ENCODE data around the gene VWF. TPM values are rescaled to one million over a fixed set of nuclear protein-coding genes. Genes with fewer than 3 reads are reported as not detected.

The VWF gene
- total RNA-seq, 1 donor from 2014 or later: not detected

DNA sequence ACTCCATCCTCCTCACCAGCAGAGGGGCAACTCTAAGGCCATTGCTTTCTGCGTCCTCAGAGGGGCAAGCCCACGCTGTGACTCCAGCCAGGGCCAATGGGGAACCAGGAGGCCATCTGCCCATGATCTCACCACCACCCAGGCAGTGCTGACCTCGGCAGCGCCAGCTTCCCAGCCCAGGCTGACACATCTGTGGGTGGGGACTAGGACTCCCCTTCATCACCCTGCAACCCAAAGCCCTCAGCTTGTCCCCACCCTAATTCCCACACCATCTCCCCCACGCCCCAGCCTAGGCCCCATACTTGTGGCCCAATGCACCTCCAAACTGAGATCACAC is 58.6 kb downstream of the VWF start:
- H3K27me3 Mint-ChIP-seq (ENCODE audit: insufficient read depth): peaks cover 4% of the 10 kb centered on the region
- peak overlapping the region; percentile 72 for H3K27ac Mint-ChIP-seq
- intact Hi-C loops (cut with micrococcal nuclease): no loop called here
- H3K36me3 Mint-ChIP-seq (ENCODE audit: low read depth): no peaks in the 10 kb centered on the region
- peaks cover 21% of the 10 kb centered on the region for H3K4me1 Mint-ChIP-seq (ENCODE audit: low read depth)
- H3K4me3 Mint-ChIP-seq: no peak overlapping the region
- DNase-seq (ENCODE audit: low spot score): no peak
- no peaks in the 10 kb centered on the region for H3K9me3 Mint-ChIP-seq

DNA sequence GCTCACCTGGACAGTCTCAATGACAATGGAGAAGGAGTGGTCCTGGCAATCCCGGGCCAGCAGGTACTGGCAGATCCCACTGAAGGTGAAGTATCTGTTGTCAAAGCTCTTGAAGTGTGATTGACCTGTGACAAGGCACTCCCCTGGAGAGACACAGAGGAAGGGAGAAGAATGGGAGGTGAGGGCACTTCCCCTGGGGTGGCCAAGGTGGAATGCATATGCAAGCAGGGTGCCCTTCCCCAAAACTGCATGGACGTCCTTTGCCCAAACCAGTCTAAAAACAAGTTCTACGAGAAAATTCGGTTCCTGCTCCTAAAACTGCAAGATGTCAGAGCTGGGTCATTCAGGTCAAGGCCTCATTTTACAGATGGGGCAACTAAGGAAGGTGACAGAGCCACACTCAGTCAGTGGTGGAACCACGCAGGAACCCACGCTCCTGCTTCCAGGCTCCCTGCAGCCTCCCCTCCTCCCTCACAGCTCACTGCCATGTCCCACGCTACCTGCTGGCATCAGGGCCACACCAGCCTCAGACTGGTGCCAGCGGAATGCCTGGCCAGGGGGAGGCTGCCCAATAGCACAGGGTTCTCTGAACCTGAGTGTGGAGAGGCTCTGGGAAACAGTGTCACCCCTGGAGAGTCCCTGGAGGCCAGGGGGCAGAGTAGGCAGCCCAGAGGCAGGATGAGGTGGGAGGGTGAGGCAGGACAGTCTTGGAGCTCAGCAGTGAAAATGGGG is 59.2 kb downstream of the VWF start:
- Mint-ChIP-seq H3K27me3 (ENCODE audit: insufficient read depth) (peaks cover 2% of the 10 kb centered on the region), H3K4me3 (no peak overlapping the region), H3K27ac (no peak overlapping the region), H3K36me3 (ENCODE audit: low read depth) (no peaks in the 10 kb centered on the region), H3K9me3 (no peaks in the 10 kb centered on the region), H3K4me1 (ENCODE audit: low read depth) (peaks cover 17% of the 10 kb centered on the region)
- no peak for DNase-seq (ENCODE audit: low spot score)
- intact Hi-C loops (cut with micrococcal nuclease): no loop called here

DNA sequence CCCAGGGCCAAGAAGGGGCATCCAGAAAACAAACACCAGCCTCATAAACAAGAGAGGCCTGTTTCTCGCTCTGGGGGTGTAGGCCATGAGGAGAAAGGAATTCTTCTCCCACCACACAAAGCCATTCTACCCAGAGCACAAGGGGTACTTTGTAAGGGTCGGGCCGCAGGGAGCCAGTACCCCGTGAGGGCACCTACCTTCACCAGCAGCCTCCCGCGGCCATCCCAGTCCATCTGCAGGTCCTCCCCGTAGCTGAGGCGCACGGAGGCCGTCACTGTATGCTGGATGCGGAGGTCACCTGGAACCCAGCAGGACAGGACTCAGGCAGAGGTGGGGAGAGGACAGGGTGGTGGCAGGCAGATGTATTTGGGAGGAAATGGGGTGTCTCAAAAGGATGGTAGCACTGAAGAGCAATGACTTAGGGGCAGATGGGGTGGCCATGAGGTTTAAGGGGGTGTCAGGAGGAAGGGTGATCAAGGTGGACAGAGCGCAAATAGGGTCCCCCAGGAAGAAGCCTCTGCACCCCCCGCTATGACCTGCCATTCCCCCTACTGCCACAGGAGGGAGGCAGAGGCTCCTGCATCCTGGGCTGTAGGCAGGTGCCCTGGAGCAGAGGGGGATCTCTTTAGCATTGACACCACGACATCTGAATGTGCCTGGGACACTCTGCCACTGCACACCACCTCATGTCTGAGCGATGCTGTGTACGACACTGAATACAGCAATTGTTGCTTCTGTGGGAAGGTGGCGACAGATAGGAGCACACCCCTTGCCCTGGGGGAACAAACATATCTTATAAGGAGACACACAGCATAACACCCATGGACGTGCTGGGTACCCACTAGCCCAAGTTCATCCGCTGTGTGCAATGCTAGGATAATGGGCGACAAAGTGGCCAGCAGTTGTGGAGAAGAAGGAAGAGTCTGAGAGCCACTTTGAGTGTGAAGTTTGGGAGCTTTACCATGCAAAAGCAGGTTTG is 61.4 kb downstream of the VWF start:
- no peak overlapping the region for H3K4me3 Mint-ChIP-seq
- no peaks in the 10 kb centered on the region for H3K9me3 Mint-ChIP-seq
- intact Hi-C loops (cut with micrococcal nuclease): loop anchor here (1.0 kb wide), 3 partner anchors 132 to 222 kb away; no protein-coding TSS in a partner anchor
- H3K27ac Mint-ChIP-seq: no peak overlapping the region
- DNase-seq (ENCODE audit: low spot score): peak; percentile 17
- peaks cover 4% of the 10 kb centered on the region for H3K4me1 Mint-ChIP-seq (ENCODE audit: low read depth)
- H3K27me3 Mint-ChIP-seq (ENCODE audit: insufficient read depth): peaks cover 2% of the 10 kb centered on the region
- no peaks in the 10 kb centered on the region for H3K36me3 Mint-ChIP-seq (ENCODE audit: low read depth)

DNA sequence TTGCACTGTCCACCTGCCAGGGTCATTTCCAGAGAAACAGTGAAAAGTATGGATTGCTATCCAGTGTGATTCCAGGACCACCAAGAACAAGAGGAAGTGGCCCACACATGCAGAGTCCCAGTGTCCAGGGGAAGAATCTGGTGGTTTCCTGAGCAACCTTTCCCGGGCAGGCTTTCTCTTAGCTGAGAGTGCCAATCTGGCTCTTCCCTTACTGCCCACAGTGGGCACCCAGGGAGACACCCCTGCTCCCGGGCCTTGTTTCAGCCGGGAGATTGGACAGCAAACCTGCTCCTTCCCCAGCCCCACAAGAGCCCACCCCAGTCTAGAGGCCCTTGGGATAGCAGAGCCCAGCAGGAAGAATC is 62.1 kb downstream of the VWF start:
- intact Hi-C loops (cut with micrococcal nuclease): no loop called here
- no peak overlapping the region for H3K4me3 Mint-ChIP-seq
- no peak overlapping the region for H3K27ac Mint-ChIP-seq
- peaks cover 2% of the 10 kb centered on the region for H3K27me3 Mint-ChIP-seq (ENCODE audit: insufficient read depth)
- H3K36me3 Mint-ChIP-seq (ENCODE audit: low read depth): no peaks in the 10 kb centered on the region
- H3K9me3 Mint-ChIP-seq: no peaks in the 10 kb centered on the region
- peaks cover 4% of the 10 kb centered on the region for H3K4me1 Mint-ChIP-seq (ENCODE audit: low read depth)
- DNase-seq (ENCODE audit: low spot score): no peak

DNA sequence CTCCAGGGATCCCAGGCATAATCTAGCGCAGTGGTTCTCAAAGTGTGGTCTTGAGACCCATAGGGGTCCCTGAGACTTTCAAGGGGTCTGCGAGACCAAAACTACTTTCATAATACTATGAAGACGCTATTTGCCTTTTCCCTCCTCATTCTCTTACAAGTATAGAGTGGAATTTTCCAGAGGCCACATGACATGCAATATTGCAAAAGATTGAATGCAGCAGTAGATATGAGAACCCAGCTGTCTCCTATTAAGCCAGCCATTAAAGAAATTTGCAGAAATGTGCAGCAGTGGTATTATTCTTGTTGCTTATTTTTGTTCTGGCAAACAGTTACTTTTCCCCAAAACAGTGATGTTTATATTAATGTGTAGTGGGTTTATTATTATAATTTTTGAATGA is 62.8 kb downstream of the VWF start:
- H3K27me3 Mint-ChIP-seq (ENCODE audit: insufficient read depth): peaks cover 2% of the 10 kb centered on the region
- H3K27ac Mint-ChIP-seq: no peak overlapping the region
- intact Hi-C loops (cut with micrococcal nuclease): no loop called here
- H3K36me3 Mint-ChIP-seq (ENCODE audit: low read depth): no peaks in the 10 kb centered on the region
- no peaks in the 10 kb centered on the region for H3K9me3 Mint-ChIP-seq
- no peak overlapping the region for H3K4me3 Mint-ChIP-seq
- DNase-seq (ENCODE audit: low spot score): no peak
- peaks cover 4% of the 10 kb centered on the region for H3K4me1 Mint-ChIP-seq (ENCODE audit: low read depth)

DNA sequence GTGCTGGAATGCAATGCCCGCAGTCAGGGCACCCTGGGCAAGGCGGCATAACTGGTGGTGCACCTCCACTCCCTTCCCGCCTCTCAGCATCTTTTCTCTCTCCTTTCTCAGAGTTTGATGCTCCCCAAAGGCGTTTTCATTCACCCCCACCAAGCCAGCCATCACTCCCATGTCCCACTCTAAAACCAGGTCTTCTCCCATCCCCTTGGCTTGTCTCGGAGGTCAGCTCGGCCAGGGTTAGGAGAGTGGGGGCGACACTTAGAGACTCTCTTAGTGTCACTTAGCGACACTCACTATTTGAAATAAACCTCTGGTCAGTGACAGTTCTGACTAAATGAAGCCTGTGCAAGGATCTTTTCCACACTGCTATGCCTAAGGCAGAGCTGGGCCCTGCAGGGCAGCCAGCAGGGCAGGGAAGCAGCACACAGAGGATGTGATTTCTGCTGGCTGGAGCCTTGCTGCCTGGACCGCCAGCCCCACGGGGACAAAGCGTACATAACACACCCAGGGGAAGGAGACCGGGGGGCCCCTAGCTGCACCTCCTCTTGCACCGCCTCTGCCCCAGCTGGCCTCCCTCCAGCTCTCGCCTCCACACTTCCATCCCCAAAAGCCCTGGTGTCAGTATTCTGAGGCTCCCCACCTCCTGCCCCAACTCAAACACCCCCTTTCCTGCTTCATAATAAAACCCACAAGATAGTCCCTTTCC is 64.5 kb downstream of the VWF start:
- Mint-ChIP-seq H3K36me3 (ENCODE audit: low read depth) (no peaks in the 10 kb centered on the region), H3K27me3 (ENCODE audit: insufficient read depth) (peaks cover 6% of the 10 kb centered on the region), H3K9me3 (no peaks in the 10 kb centered on the region), H3K27ac (no peak overlapping the region), H3K4me1 (ENCODE audit: low read depth) (no peaks in the 10 kb centered on the region), H3K4me3 (no peak overlapping the region)
- intact Hi-C loops (cut with micrococcal nuclease): no loop called here
- no peak for DNase-seq (ENCODE audit: low spot score)

DNA sequence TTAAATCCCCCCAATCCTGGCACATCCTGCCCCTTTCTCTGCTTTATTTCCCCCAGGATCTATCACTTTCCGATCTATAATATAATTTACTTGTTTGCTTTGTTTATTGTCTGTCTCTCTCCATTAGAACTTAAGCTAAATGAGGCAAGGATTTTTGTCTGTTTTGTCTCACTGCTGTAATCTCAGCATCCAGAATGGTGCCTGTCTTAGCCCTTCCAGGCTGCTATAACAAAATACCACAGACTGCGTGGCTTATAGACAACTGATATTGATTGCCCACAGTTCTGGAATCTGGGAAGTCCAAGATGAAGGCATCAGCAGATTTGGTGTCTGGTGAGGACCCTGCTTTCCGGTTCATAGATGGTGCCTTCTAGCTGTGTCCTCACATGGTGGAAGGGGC is 65.2 kb downstream of the VWF start:
- DNase-seq (ENCODE audit: low spot score): no peak
- no peaks in the 10 kb centered on the region for H3K9me3 Mint-ChIP-seq
- intact Hi-C loops (cut with micrococcal nuclease): no loop called here

DNA sequence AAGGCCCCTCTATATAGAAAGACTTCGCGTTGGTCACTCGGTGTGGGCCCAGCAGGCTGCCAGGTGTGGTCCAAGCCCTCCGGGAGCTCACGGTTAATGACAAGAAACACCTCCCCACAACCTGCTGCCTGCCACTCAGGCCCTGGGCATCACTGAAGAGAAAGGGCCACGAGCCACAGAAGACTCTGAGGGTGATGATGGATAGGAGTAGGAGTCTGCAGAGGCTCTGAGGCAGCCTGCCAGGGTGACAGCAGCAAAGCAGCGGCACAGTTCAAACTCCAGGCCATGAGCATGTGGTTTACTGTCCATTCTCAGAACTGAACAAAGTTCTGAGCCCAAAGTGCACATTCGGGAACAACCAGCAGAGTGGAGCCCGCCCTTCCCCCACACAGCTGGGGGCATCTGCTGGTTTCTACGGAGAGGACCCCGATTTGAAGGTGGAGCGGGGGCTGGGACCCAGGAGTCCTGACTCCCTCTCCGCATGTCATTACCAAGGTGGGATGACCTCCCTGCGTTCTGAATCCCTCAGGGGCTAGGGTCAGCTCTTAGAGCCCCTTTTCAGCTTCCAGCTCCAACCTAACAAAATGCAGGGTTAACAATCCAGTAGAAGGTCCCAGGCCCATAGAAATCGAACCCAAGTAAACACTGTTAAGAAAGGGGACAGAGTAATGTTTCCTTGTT is 65.8 kb downstream of the VWF start:
- Mint-ChIP-seq H3K27me3 (ENCODE audit: insufficient read depth) (peaks cover 6% of the 10 kb centered on the region), H3K9me3 (no peaks in the 10 kb centered on the region), H3K27ac (no peak overlapping the region), H3K4me3 (no peak overlapping the region), H3K36me3 (ENCODE audit: low read depth) (no peaks in the 10 kb centered on the region), H3K4me1 (ENCODE audit: low read depth) (no peaks in the 10 kb centered on the region)
- no peak for DNase-seq (ENCODE audit: low spot score)
- intact Hi-C loops (cut with micrococcal nuclease): no loop called here

More for the DNA sequence above, 65.2 kb downstream of the VWF start:
- Mint-ChIP-seq H3K27me3 (ENCODE audit: insufficient read depth) (peaks cover 6% of the 10 kb centered on the region), H3K4me1 (ENCODE audit: low read depth) (no peaks in the 10 kb centered on the region), H3K27ac (no peak overlapping the region), H3K36me3 (ENCODE audit: low read depth) (no peaks in the 10 kb centered on the region), H3K4me3 (no peak overlapping the region)

DNA sequence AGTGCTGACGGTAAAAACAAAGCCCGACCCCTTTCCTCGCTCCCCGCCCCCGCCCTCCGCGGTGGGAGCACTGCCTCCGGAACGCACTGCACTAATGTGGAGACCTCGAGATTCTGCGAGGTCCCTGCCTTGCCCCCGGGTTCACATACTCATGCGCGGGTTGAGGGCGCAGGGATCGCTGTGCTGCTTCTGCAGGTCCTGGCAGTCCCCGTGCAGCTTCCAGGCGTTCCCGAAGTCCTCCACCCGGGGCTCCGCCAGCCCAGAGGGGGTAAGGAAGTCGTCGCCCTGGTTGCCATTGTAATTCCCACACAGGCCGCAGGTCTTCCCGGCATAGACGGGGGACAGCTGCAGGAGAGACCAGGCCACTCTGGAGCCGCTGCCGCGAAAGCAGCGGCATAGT is 66.8 kb downstream of the VWF start:
- intact Hi-C loops (cut with micrococcal nuclease): no loop called here
- no peaks in the 10 kb centered on the region for H3K4me1 Mint-ChIP-seq (ENCODE audit: low read depth)
- DNase-seq (ENCODE audit: low spot score): no peak
- H3K27me3 Mint-ChIP-seq (ENCODE audit: insufficient read depth): peaks cover 6% of the 10 kb centered on the region
- H3K4me3 Mint-ChIP-seq: no peak overlapping the region
- no peaks in the 10 kb centered on the region for H3K9me3 Mint-ChIP-seq
- no peak overlapping the region for H3K27ac Mint-ChIP-seq
- H3K36me3 Mint-ChIP-seq (ENCODE audit: low read depth): no peaks in the 10 kb centered on the region

DNA sequence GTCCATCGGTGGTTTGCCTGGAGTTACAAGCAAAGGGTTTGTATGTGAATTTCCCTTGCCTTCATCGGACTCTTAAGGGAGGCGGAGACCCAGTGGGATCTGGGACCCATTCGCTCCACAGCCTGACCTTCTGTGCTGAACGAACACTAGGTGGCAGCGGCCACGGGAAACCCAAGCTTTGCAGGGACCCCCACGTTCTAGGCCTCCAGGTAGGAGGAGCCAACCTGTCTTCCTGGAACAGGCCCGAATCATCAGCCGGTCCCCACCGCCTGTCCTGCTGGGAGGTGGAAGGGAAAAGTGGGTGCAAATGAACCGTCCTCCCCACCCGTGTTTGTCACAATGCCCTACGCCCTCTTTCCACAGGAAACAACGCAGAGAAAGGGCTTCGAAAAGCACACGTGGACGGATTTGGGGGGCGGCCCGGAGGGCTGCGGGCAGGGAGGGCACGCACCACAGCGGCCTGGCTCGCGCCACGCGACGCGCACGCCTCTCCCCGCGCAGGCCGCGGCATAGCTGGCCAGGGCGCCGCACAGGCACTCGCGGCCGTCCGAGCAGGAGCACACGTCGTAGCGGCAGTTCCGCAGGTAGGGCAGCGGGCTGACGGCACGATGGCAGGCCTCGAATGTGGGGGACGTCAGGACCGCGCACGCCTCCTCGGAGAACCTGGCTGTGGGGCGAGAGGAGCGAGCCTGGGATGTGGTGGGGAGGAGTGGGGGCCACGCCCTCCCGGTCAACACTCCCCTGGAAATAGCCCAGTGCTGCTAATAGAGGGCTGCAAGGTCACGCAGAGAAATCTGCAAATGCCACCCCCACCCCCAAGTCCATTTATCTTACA is 67.8 kb downstream of the VWF start:
- intact Hi-C loops (cut with micrococcal nuclease): no loop called here
- Mint-ChIP-seq H3K9me3 (no peaks in the 10 kb centered on the region), H3K4me1 (ENCODE audit: low read depth) (no peaks in the 10 kb centered on the region), H3K4me3 (no peak overlapping the region), H3K36me3 (ENCODE audit: low read depth) (no peaks in the 10 kb centered on the region), H3K27me3 (ENCODE audit: insufficient read depth) (peaks cover 6% of the 10 kb centered on the region), H3K27ac (no peak overlapping the region)
- no peak for DNase-seq (ENCODE audit: low spot score)

DNA sequence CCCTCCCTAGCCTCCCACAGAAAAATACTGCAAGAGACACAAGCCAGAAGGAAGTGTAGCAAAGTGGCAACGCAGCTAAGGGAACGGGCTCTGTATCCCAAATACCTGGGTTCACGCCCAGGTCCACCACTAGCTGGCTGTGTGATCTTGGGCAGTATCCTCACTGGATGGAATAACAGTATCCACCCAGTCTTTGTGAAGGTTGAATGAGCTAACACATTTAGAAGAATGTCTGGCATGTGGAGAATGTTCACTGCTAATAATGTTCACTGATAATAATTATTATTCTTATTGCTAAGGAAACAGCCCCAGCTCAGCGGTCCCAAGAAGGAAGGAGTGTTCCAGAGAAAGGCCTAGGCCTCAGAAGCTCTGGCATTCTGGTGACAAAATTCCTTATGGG is 70.9 kb downstream of the VWF start:
- H3K36me3 Mint-ChIP-seq (ENCODE audit: low read depth): no peaks in the 10 kb centered on the region
- no peak for DNase-seq (ENCODE audit: low spot score)
- H3K9me3 Mint-ChIP-seq: no peaks in the 10 kb centered on the region
- intact Hi-C loops (cut with micrococcal nuclease): no loop called here
- peaks cover 6% of the 10 kb centered on the region for H3K27me3 Mint-ChIP-seq (ENCODE audit: insufficient read depth)
- no peaks in the 10 kb centered on the region for H3K4me1 Mint-ChIP-seq (ENCODE audit: low read depth)
- no peak overlapping the region for H3K27ac Mint-ChIP-seq
- no peak overlapping the region for H3K4me3 Mint-ChIP-seq

DNA sequence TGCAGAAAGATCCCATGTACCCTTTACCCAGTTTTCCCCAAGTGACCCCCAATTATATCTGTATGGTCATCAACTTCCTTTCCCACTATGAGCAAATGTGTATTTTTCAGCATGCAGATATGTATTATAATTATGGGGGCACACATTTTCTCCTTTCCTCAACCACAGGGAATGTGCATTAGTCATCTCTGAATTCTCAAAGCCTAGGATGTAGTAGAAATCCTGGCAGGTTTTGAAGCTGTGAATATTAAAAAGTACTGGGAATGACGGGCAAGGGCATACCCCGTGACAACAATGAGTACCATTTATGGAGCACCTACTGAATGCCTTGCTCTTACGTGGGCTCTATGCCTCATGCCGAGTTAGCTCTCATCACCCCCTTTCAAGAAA is 71.5 kb downstream of the VWF start:
- intact Hi-C loops (cut with micrococcal nuclease): no loop called here
- H3K36me3 Mint-ChIP-seq (ENCODE audit: low read depth): no peaks in the 10 kb centered on the region
- peaks cover 6% of the 10 kb centered on the region for H3K27me3 Mint-ChIP-seq (ENCODE audit: insufficient read depth)
- no peaks in the 10 kb centered on the region for H3K9me3 Mint-ChIP-seq
- no peak for DNase-seq (ENCODE audit: low spot score)
- no peak overlapping the region for H3K27ac Mint-ChIP-seq
- H3K4me1 Mint-ChIP-seq (ENCODE audit: low read depth): no peaks in the 10 kb centered on the region
- no peak overlapping the region for H3K4me3 Mint-ChIP-seq

All from activated T-helper 1 cell treated with anti-CD3 and anti-CD28 coated beads, Interleukin-12 subunit alpha, Interleukin-12 subunit beta, Interleukin-2, Interleukin-4 antibody, amounts not matched to agents 30 ng/mL and 10 ng/mL and 1 ng/mL, durations not matched to agents 14 hours and 24 hours and 36 hours (primary cell).